DOHH2 (cell line): ENCODE results near the gene MCM6.

Experiments used
- H3F3A ChIP-seq: fragments of 200-600 bp; sonication (generic), shearing (Covaris generic); 2 replicates; pipeline ENCODE4 v1.6.0; 2016; ENCODE audit warnings: antibody characterized with exemption, mild to moderate bottlenecking; ENCODE audit not compliant: control insufficient read depth, insufficient read depth
- H3K27ac ChIP-seq: fragments of 200-600 bp; sonication (generic); 2 replicates; pipeline ENCODE4 v1.5.1; 2014; ENCODE audit warnings: low read depth, mild to moderate bottlenecking, low read length, moderate library complexity
- H3K27me3 ChIP-seq: fragments of 200-600 bp; sonication (generic); 2 replicates; pipeline ENCODE4 v1.6.1; 2014; ENCODE audit warnings: mild to moderate bottlenecking, low read length, mixed read lengths; ENCODE audit not compliant: control insufficient read depth
- H3K36me3 ChIP-seq: fragments of 200-600 bp; sonication (generic); 2 replicates; pipeline ENCODE4 v1.6.1; 2014; ENCODE audit warnings: mild to moderate bottlenecking, low read length, moderate library complexity, mixed read lengths; ENCODE audit not compliant: control insufficient read depth
- H3K4me1 ChIP-seq: fragments of 200-600 bp; sonication (generic); 2 replicates; pipeline ENCODE4 v1.6.1; 2014; ENCODE audit warnings: mild to moderate bottlenecking, low read length, mixed read lengths; ENCODE audit not compliant: control insufficient read depth
- H3K4me2 ChIP-seq: fragments of 200-600 bp; sonication (generic); 2 replicates; pipeline ENCODE4 v1.6.0; 2014; ENCODE audit warnings: mild to moderate bottlenecking, low read length, moderate library complexity
- H3K4me3 ChIP-seq: fragments of 200-600 bp; sonication (generic); 2 replicates; pipeline ENCODE4 v1.5.1; 2014; ENCODE audit warnings: mild to moderate bottlenecking, low read length, mixed read lengths
- H3K79me2 ChIP-seq: fragments of 200-600 bp; sonication (generic); 2 replicates; pipeline ENCODE4 v1.6.1; 2014; ENCODE audit warnings: mild to moderate bottlenecking, low read length, mixed read lengths; ENCODE audit not compliant: control insufficient read depth
- H3K9me2 ChIP-seq: fragments of 200-600 bp; sonication (generic); replicated peaks from 2 replicates; pipeline ENCODE4 v1.6.1; 2014; ENCODE audit warnings: mild to moderate bottlenecking, low read length, mixed read lengths; ENCODE audit not compliant: control insufficient read depth
- H3K9me3 ChIP-seq: fragments of 200-600 bp; sonication (generic); 2 replicates; pipeline ENCODE4 v1.6.1; 2014; ENCODE audit warnings: antibody characterized with exemption, low read length, mixed read lengths; ENCODE audit not compliant: control insufficient read depth, insufficient read depth
- H4K20me1 ChIP-seq: fragments of 200-600 bp; sonication (generic); 2 replicates; pipeline ENCODE4 v1.6.0; 2014; ENCODE audit warnings: low read depth, mild to moderate bottlenecking, antibody characterized with exemption, low read length, moderate library complexity; ENCODE audit not compliant: control insufficient read depth, insufficient read depth
- CTCF ChIP-seq: fragments of 200-600 bp; sonication (generic); IDR thresholded peaks from one replicate; pipeline ENCODE4 v1.5.1; 2014; ENCODE audit warnings: antibody characterized with exemption, mild to moderate bottlenecking, low read depth, low read length; ENCODE audit not compliant: poor library complexity, severe bottlenecking
- EZH2phosphoT487 ChIP-seq: fragments of 200-600 bp; sonication (generic); IDR thresholded peaks from 2 replicates; pipeline ENCODE4 v1.6.1; 2017; ENCODE audit warnings: borderline replicate concordance, mild to moderate bottlenecking, antibody characterized with exemption, low read length, moderate library complexity, mixed read lengths

MCM6 gene

GRCh38 chr2:135832891-135833290, 43.4 kb downstream of the MCM6 start:
- Histone ChIP-seq H3K27me3 (no peaks in the 10 kb centered on the region), H3K4me2 (no peak overlapping the region), H3F3A (peaks cover under 1% of the 10 kb centered on the region), H3K36me3 (peaks cover 2% of the 10 kb centered on the region; the same call in 1 of the 2 replicates), H3K4me1 (peaks cover 11% of the 10 kb centered on the region), H3K4me3 (no peak overlapping the region), H4K20me1 (no peaks in the 10 kb centered on the region), H3K9me2 (no peaks in the 10 kb centered on the region), H3K9me3 (no peaks in the 10 kb centered on the region), H3K79me2 (no peaks in the 10 kb centered on the region), H3K27ac (no peak overlapping the region)
- no peak for TF ChIP-seq EZH2phosphoT487
- no peak for TF ChIP-seq CTCF

- H3K4me2 ChIP-seq: no peak overlapping the region
- H3K4me3 ChIP-seq: no peak overlapping the region
- H3K9me3 ChIP-seq: no peaks in the 10 kb centered on the region
- H3K27ac ChIP-seq: no peak overlapping the region
- no peaks in the 10 kb centered on the region for H3K9me2 ChIP-seq
- no peaks in the 10 kb centered on the region for H4K20me1 ChIP-seq
- no peaks in the 10 kb centered on the region for H3K27me3 ChIP-seq
- no peaks in the 10 kb centered on the region for H3K79me2 ChIP-seq
- TF ChIP-seq CTCF: no peak
- TF ChIP-seq EZH2phosphoT487: no peak
- H3K4me1 ChIP-seq: peaks cover 6% of the 10 kb centered on the region; the same call in 1 of the 2 replicates
- no peaks in the 10 kb centered on the region for H3F3A ChIP-seq
- peaks cover 2% of the 10 kb centered on the region; the same call in 1 of the 2 replicates for H3K36me3 ChIP-seq
Measured at GRCh38 chr2:135831180-135831812, 44.9 kb downstream of the MCM6 start.

GRCh38 chr2:135829378-135830135, 46.7 kb downstream of the MCM6 start:
- H3K36me3 ChIP-seq: no peaks in the 10 kb centered on the region
- no peaks in the 10 kb centered on the region for H3K4me1 ChIP-seq
- H3K4me2 ChIP-seq: no peak overlapping the region
- H4K20me1 ChIP-seq: no peaks in the 10 kb centered on the region
- no peaks in the 10 kb centered on the region for H3K9me2 ChIP-seq
- H3K27me3 ChIP-seq: no peaks in the 10 kb centered on the region
- H3K27ac ChIP-seq: no peak overlapping the region
- H3F3A ChIP-seq: no peaks in the 10 kb centered on the region
- no peak overlapping the region for H3K4me3 ChIP-seq
- H3K9me3 ChIP-seq: no peaks in the 10 kb centered on the region
- H3K79me2 ChIP-seq: no peaks in the 10 kb centered on the region
- no peak for TF ChIP-seq EZH2phosphoT487
- TF ChIP-seq CTCF: no peak
